Aorta (tissue), 5 donors: ENCODE data around the gene XDH. TPM values are rescaled to one million over a fixed set of nuclear protein-coding genes. Genes with fewer than 3 reads are reported as not detected.

Source experiments
- ATAC-seq: fragments of 200-7000 bp; cut with Tn5 transposase; one replicate; pipeline ENCODE4 v1.9.1; 2022; ENCODE audit warnings: moderate library complexity; ENCODE audit not compliant: low FRiP score
- DNase-seq, 2 donors: peaks; one replicate each; pipeline ENCODE4 v3.0.0-alpha.2; 2020
- H3K27ac ChIP-seq, 2 donors: one replicate each; pipeline ENCODE4 v1.5.1; 2013; ENCODE audit warnings: low read length in 2 of 2, mild to moderate bottlenecking in 2 of 2, moderate library complexity in 2 of 2, control low read depth in 1 of 2, inconsistent platforms in 1 of 2, low read depth in 1 of 2
- H3K27me3 ChIP-seq, 2 donors: one replicate each; pipeline ENCODE4 v1.6.1; 2013; ENCODE audit warnings: control low read depth in 1 of 2, low read length in 1 of 2, mild to moderate bottlenecking in 1 of 2, moderate library complexity in 1 of 2; ENCODE audit not compliant: insufficient read depth in 2 of 2, control insufficient read depth in 1 of 2
- H3K36me3 ChIP-seq, 2 donors: one replicate each; pipeline ENCODE4 v1.6.1; 2013; ENCODE audit warnings: control low read depth in 1 of 2, low read length in 1 of 2, mild to moderate bottlenecking in 1 of 2; ENCODE audit not compliant: insufficient read depth in 2 of 2, control insufficient read depth in 1 of 2
- H3K4me1 ChIP-seq, 2 donors: one replicate each; pipeline ENCODE4 v1.6.1; 2013; ENCODE audit warnings: low read length in 2 of 2, control low read depth in 1 of 2, mild to moderate bottlenecking in 1 of 2, moderate library complexity in 1 of 2; ENCODE audit not compliant: insufficient read depth in 2 of 2, control insufficient read depth in 1 of 2
- H3K4me3 ChIP-seq, 2 donors: one replicate each; pipeline ENCODE4 v1.5.1; 2013; ENCODE audit warnings: low read length in 2 of 2, control low read depth in 1 of 2, mild to moderate bottlenecking in 1 of 2
- H3K9me3 ChIP-seq: one replicate; pipeline ENCODE4 v1.6.1; 2013; ENCODE audit warnings: mild to moderate bottlenecking, low read length; ENCODE audit not compliant: control insufficient read depth
- WGBS, 2 donors: extraction: QIAGEN DNeasy Blood & Tissue Kit; methylation state at CpG; one replicate each; pipeline ENCODE4 v1.1.7; 2013; 5-methylcytosine and 5-hydroxymethylcytosine counted together
- intact Hi-C, 2 donors: fragments of 100-400 bp; cut with DNase I; formaldehyde crosslinking; loops; one replicate each; pipeline versions ENCODE4 v1.14.2 to v1.15.0; 2022
- polyA plus RNA-seq, 2 donors: library from polyadenylated mRNA; stranded (reverse); fragments of 200-250 nt; gene quantifications; one replicate each; pipeline ENCODE4 v1.2.3, GENCODE V29; 2013
- total RNA-seq, 2 donors: library from RNA; stranded (reverse); fragmentation: NEBNext Ultra II Directional; extraction: Animal tissue kit (Norgen Biotek cat#: 25700); gene quantifications; one replicate each; pipeline ENCODE4 v1.2.1, GENCODE V29; 2021
- donor health status: healthy with polysubstance abuse.
- donor health status: Bipolar disorder and iron deficiency.
- donor health status: DM: no; HTN: no; CAD: no.
- donor health status: DM: no; HTN: no; CAD: no.
- donor health status: DM: yes; HTN: yes; CAD: no.

XDH gene
- total and polyA plus RNA-seq, 4 donors: 0.03 to 5.0 TPM; not detected in 2

DNA sequence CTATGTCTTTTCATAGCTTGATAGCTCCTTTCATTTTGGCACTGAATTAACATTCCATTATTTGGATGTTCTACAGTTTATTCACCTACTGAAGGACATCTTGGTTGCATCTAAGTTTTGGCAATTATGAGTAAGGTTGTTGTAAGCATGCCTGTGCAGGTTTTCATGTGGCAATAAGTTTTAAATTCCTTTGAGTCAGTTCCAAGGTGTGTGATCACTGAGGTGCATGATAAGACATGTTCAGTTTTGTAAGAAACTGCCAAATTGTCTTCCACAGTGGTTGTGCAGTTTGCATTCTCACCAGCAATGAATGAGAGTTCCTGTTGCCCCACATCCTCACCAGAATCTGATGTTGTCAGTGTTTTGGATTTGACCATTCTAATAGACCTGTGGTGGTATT is 24.2 kb downstream of the XDH start:
- no peak for ATAC-seq

DNA sequence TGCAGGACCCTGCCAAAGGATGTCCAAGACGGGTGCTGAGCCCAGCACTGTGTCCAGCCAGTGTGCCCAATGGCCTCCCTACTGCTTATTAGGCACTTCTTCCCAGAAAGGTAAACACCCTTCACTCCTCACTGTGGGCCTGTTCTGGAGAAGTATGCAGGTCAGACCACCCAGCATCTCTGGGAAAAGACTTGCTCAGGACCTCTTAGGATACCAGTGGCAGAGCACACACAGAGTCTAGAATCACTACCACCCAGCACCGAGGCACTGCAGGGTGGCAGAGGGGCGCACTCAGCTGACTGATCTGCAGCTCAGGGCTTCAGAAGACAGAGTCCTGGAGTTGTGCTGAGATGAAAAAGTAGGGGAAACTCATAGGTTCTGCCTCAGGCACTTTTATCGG is 25.8 kb downstream of the XDH start:
- H3K9me3 ChIP-seq: no peaks in the 10 kb centered on the region
- ATAC-seq (no peak), DNase-seq (no peak)
- WGBS, 2 donors: 79 to 83% methylated on average over 4 of the region's 4 CpGs
- no peaks in the 10 kb centered on the region for H3K36me3 ChIP-seq
- no peaks in the 10 kb centered on the region for H3K4me1 ChIP-seq
- H3K27me3 ChIP-seq: no peaks in the 10 kb centered on the region
- intact Hi-C loops: no loop called here
- no peak overlapping the region for H3K4me3 ChIP-seq
- no peak overlapping the region for H3K27ac ChIP-seq

More for the DNA sequence above, 24.2 kb downstream of the XDH start:
- Histone ChIP-seq H3K36me3 (no peaks in the 10 kb centered on the region), H3K4me3 (no peak overlapping the region), H3K27me3 (no peaks in the 10 kb centered on the region), H3K27ac (no peak overlapping the region), H3K4me1 (no peaks in the 10 kb centered on the region), H3K9me3 (no peaks in the 10 kb centered on the region)
- no peak for DNase-seq
- intact Hi-C loops: no loop called here

DNA sequence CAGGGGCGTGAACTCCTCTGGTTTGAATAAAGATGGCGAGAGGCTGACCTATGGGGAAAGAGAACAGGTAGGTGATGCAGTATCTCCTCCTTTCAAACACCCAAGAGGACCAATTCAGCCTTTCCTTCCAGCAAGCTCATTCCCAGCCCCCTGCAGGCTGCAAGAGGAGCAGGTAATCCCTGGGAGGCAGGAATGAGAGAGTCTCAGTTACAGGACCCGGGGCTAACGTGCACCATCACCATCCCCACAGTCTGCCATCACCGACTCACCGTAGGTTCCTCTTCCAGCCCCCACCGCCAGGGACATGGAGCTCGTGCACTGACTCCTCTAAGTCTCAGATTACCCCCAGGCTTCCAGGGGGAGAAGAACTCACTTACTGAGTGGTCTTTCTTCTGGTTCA is 26.7 kb downstream of the XDH start:
- no peak overlapping the region for H3K27ac ChIP-seq
- ATAC-seq: no peak
- no peak overlapping the region for H3K4me3 ChIP-seq
- H3K27me3 ChIP-seq: no peaks in the 10 kb centered on the region
- no peaks in the 10 kb centered on the region for H3K9me3 ChIP-seq
- no peaks in the 10 kb centered on the region for H3K4me1 ChIP-seq
- no peak for DNase-seq
- H3K36me3 ChIP-seq: no peaks in the 10 kb centered on the region
- 71% methylated on average over 8 of the region's 8 CpGs for WGBS, 2 donors
- intact Hi-C loops: no loop called here

DNA sequence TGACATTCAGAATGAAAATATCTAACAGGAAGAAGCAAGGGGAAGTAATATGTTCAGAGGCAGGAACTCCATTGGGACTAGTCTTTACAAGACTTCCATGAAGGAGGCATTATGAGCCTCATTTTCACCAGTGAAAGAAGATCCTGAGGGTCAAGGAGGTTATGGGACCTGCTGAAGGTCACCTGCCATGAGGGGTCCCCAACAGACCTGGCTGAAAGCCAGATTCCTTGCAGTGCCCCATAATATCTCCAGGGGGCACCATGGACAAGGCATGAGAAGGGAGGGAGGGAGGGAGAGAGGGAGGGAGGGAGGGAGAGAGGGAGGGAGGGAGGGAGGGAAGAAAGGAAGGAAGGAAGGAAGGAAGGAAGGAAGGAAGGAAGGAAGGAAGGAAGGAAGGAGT is 27.9 kb downstream of the XDH start:
- intact Hi-C loops: no loop called here
- no peak overlapping the region for H3K27ac ChIP-seq
- H3K4me3 ChIP-seq: no peak overlapping the region
- no peak for ATAC-seq
- DNase-seq: no peak
- H3K9me3 ChIP-seq: no peaks in the 10 kb centered on the region
- H3K36me3 ChIP-seq: no peaks in the 10 kb centered on the region
- no peaks in the 10 kb centered on the region for H3K4me1 ChIP-seq
- H3K27me3 ChIP-seq: no peaks in the 10 kb centered on the region

DNA sequence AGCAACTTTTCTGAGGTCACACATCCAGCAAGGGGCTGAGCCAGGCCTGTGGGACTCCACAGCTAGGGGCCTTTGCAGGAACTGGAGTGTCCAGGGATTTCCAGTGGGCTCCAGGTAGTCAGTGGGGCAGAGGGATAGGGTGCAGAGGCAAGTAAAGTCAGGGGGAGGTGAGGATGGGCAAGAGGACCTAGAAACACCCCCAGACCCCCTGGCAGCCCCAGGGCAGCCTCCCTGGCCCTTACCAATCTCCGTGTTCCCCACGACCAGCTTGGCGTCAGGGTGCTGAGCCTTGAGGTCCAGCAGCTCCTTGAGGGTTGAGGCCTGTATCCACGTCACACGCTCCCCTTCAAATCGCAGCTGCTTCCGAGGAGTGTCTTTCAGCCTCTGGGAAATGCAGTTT is 28.4 kb downstream of the XDH start:
- Histone ChIP-seq H3K27me3 (no peaks in the 10 kb centered on the region), H3K4me1 (no peaks in the 10 kb centered on the region), H3K36me3 (no peaks in the 10 kb centered on the region), H3K4me3 (no peak overlapping the region), H3K9me3 (no peaks in the 10 kb centered on the region), H3K27ac (no peak overlapping the region)
- ATAC-seq: no peak
- no peak for DNase-seq
- 92 to 96% methylated on average over 7 of the region's 7 CpGs for WGBS, 2 donors
- intact Hi-C loops: no loop called here

DNA sequence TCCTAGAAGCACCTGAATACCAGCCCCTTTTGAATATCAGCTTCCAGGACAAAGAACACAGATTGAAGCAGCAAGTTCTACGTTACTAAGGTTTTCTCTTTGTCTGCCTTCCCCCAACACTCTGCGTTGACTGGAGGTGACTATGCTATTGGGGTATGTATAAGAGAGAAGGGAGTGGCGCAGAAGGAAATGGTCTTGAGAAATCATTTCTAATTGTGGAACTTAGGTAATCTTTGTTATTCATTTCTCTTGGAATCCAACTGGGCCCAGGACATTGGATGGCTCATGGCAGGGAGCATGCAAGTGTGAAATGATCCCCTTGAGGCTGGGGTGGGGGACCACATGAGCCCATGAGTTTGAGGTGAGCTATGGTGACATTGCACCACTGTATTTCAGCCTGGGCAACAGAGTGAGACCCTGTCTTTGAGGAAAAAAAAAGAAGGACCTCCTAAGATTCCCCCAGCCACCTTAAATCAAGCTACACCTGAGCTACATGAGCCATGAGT is 29.7 kb downstream of the XDH start:
- H3K9me3 ChIP-seq: no peaks in the 10 kb centered on the region
- H3K27me3 ChIP-seq: no peaks in the 10 kb centered on the region
- H3K4me1 ChIP-seq: no peaks in the 10 kb centered on the region
- H3K4me3 ChIP-seq: no peak overlapping the region
- DNase-seq (no peak), ATAC-seq (no peak)
- H3K36me3 ChIP-seq: no peaks in the 10 kb centered on the region
- intact Hi-C loops: no loop called here
- no peak overlapping the region for H3K27ac ChIP-seq
- 78% methylated on average over 3 of the region's 3 CpGs for WGBS, 2 donors

DNA sequence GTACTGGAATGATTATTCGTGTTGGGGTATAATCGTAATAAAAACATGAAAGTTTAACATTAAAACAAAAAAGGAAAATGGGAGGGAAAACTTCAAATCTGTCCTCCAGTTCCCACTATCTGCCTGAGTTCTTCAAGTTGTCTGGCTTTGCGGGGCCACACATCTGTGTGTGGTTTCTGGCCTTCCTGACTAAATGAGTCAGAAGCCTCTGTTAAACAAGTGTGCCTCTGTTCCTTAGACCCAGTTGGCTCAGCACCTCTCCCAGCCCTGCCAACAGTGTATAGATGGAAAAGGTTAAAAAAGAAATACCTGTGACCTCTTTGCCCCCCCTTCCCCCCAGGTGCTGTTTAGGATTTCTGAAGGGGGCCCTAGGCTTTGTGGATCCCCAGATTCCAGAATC is 30.2 kb downstream of the XDH start:
- Histone ChIP-seq H3K4me1 (no peaks in the 10 kb centered on the region), H3K27ac (no peak overlapping the region), H3K4me3 (no peak overlapping the region), H3K9me3 (no peaks in the 10 kb centered on the region), H3K36me3 (no peaks in the 10 kb centered on the region), H3K27me3 (no peaks in the 10 kb centered on the region)
- intact Hi-C loops: no loop called here
- DNase-seq (no peak), ATAC-seq (no peak)
- 65 to 73% methylated on average over 3 of the region's 3 CpGs for WGBS, 2 donors

DNA sequence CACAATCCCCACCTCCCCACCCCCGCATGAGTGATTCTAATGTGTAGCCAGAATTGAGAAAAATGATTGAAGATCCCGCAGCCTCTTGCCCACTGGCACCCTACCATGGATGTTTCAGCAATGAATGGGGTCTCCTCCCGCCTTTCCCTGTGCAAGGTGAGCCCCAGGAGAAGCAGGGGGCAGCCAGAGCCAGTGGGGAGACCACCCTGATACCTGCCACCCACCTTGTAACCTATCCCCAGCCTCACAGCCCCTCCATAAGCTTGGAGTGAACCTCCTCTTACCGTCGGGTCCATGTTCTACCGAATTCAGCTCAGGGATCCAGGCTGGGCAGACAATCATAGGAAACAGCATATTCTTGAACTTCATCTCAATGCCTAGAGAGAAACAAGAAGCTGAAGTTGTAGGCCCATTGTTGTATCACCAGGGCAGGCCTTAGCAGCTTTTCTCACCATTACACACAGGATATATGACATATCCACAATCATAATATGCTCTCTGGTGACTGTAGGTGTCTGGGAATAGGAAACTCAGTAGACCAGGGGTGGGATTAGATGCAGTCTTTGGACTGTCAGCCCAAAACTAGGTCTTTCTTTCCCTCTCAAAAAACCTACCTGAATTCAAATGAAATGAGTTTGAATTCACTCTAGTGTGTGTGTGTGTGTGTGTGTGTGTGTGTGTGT is 30.9 kb downstream of the XDH start:
- no peak overlapping the region for H3K4me3 ChIP-seq
- intact Hi-C loops: no loop called here
- 89 to 93% methylated on average over 6 of the region's 6 CpGs for WGBS, 2 donors
- ATAC-seq (no peak), DNase-seq (no peak)
- H3K27me3 ChIP-seq: no peaks in the 10 kb centered on the region
- no peaks in the 10 kb centered on the region for H3K36me3 ChIP-seq
- no peak overlapping the region for H3K27ac ChIP-seq
- no peaks in the 10 kb centered on the region for H3K4me1 ChIP-seq
- H3K9me3 ChIP-seq: no peaks in the 10 kb centered on the region

DNA sequence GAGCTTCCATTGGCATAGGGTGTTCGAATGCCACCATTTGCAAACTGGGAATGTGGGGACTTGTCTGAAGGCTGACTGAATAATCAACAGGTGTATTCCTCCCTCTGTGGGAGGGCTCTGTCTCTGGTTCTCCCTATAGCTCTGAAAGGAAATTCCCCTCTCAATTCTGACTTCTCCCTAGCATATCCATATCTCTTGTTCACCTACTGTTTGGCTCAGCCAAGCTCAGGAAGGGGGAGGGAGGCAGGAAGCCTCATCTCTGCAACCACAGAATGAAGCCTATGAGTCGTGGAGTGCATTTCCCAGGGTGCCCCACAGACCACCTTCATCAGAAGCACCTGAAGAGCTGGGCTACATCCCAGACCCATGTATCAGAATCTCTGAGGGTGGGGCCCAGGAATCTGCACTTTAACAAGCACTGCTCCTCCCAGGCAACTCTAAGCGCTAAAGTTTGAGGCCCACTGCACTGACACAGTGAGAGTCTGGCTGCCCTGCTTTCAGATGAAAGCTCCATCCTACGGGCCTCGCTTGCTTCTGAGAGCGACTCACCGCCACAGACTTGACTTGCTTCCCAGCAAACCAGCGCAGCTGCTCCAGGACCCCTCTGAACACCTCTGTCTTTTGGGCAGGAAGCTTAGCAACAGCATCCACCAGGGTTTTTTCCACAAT is 32.0 kb downstream of the XDH start:
- no peaks in the 10 kb centered on the region for H3K27me3 ChIP-seq
- DNase-seq (no peak), ATAC-seq (no peak)
- no peaks in the 10 kb centered on the region for H3K9me3 ChIP-seq
- no peak overlapping the region for H3K27ac ChIP-seq
- 75 to 78% methylated on average over 8 of the region's 8 CpGs for WGBS, 2 donors
- H3K36me3 ChIP-seq: no peaks in the 10 kb centered on the region
- no peaks in the 10 kb centered on the region for H3K4me1 ChIP-seq
- intact Hi-C loops: no loop called here
- no peak overlapping the region for H3K4me3 ChIP-seq
